Kidney (tissue), 14 donors: Measurements from ENCODE around the gene P2RX1. TPM values are rescaled to one million over a fixed set of nuclear protein-coding genes. Genes with fewer than 3 reads are reported as not detected.

Experiments
- DNase-seq, 5 donors: peaks; one replicate each; pipeline ENCODE4 v3.0.0-alpha.2; 2013 to 2020
- FAIRE-seq: peaks from 2 replicates; lab custom pipeline; 2012; peaks lifted over from hg19 to GRCh38; lab: Jason Lieb, UNC
- H3K27ac ChIP-seq, 2 donors: one replicate each; pipeline ENCODE4 v1.7.0; 2013; ENCODE audit warnings: low read depth in 2 of 2, low read length in 2 of 2, inconsistent platforms in 1 of 2
- H3K27me3 ChIP-seq: one replicate; pipeline ENCODE4 v1.7.1; 2013; ENCODE audit warnings: low read length, inconsistent platforms; ENCODE audit not compliant: control insufficient read depth, insufficient read depth
- H3K36me3 ChIP-seq, 3 donors: one replicate each; pipeline versions ENCODE4 v1.7.0 to v1.7.1; 2013; ENCODE audit warnings: low read length in 3 of 3, control low read depth in 1 of 3, inconsistent platforms in 1 of 3; ENCODE audit not compliant: insufficient read depth in 3 of 3, control insufficient read depth in 2 of 3
- H3K4me1 ChIP-seq, 3 donors: one replicate each; pipeline versions ENCODE4 v1.7.0 to v1.7.1; 2013; ENCODE audit warnings: low read length in 3 of 3, inconsistent platforms in 1 of 3, low read depth in 1 of 3; ENCODE audit not compliant: control insufficient read depth in 2 of 3, insufficient read depth in 2 of 3
- H3K4me3 ChIP-seq, 3 donors: one replicate each; pipeline versions ENCODE4 v1.7.0 to v1.8.1; 2013; ENCODE audit warnings: low read length in 3 of 3, control low read depth in 1 of 3, inconsistent platforms in 1 of 3
- H3K9ac ChIP-seq, 3 donors: one replicate each; pipeline versions ENCODE4 v1.7.0 to v1.7.1; 2013; ENCODE audit warnings: low read length in 3 of 3, control low read depth in 1 of 3, inconsistent platforms in 1 of 3
- H3K9me3 ChIP-seq, 3 donors: one replicate each; pipeline versions ENCODE4 v1.7.0 to v1.7.1; 2013; ENCODE audit warnings: low read length in 3 of 3, control low read depth in 1 of 3, inconsistent platforms in 1 of 3; ENCODE audit not compliant: control insufficient read depth in 2 of 3, insufficient read depth in 1 of 3
- CTCF ChIP-seq: IDR thresholded peaks from 3 replicates; pipeline ENCODE4 v1.5.1; 2012; ENCODE audit warnings: mild to moderate bottlenecking, moderate library complexity, borderline replicate concordance; ENCODE audit not compliant: insufficient read depth; ENCODE audit errors: extremely low read depth
- intact Hi-C: fragments of 100-400 bp; cut with DNase I; formaldehyde crosslinking; loops from one replicate; pipeline ENCODE4 v1.11.1; 2022
- polyA plus RNA-seq: library from polyadenylated mRNA; stranded (reverse); fragments of 350-450 nt; fragmentation: Illumina TruSeq; extraction: RNeasy Lipid Tissue Mini Kit (QIAGEN cat#74804); gene quantifications from one replicate; pipeline ENCODE4 v1.2.3, GENCODE V29; 2014; ENCODE audit warnings: low read depth, low replicate concordance; ENCODE audit not compliant: insufficient read depth
- total RNA-seq: library from RNA; stranded (reverse); fragmentation: NEBNext Ultra II Directional; extraction: Animal tissue kit (Norgen Biotek cat#: 25700); gene quantifications from one replicate; pipeline ENCODE4 v1.2.1, GENCODE V29; 2021
- donor health status: control.
- donor health status: control.
- donor health status: control.
- donor health status: control.
- donor health status: control.
- donor health status: DM: yes; HTN: yes; CAD: no.
- donor health status: Normal renal cell carcinoma (clear cell type).

P2RX1 gene
- total and polyA plus RNA-seq, 2 donors from 2014 or later: 3.1 to 11.2 TPM

DNA sequence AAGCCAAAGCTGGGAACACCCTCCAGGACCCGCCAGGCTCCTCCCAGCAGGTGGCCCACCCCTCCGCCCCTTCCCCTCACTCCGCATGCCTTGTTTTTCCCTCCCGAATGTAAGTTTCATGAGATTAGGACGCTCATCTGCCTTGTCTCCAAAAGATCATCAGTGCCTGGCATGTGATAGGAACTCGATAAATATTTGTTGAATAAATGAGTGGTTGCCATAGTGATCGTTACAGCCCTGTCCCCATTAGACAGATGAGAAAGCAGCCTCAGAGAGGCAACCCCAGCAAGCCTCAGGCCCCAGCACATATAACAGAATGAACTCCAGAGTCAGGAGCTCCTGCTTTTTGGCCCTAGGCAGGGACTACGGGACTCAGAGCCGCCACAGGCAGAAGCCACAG is 28.5 kb downstream of the P2RX1 start:
- H3K27ac ChIP-seq: peak overlapping the region in 1 of 2 donors; percentile 78
- H3K4me3 ChIP-seq: no peak overlapping the region
- H3K9me3 ChIP-seq: no peaks in the 10 kb centered on the region
- H3K36me3 ChIP-seq: no peaks in the 10 kb centered on the region
- TF ChIP-seq CTCF: no peak
- FAIRE-seq: no peak
- H3K27me3 ChIP-seq: peaks cover 4% of the 10 kb centered on the region
- peak overlapping the region in 1 of 3 donors; percentile 30 for H3K9ac ChIP-seq
- no peak for DNase-seq
- intact Hi-C loops: no loop called here
- H3K4me1 ChIP-seq: peaks cover 0 to 24% (median 0%) of the 10 kb centered on the region in 3 donors

GRCh38 chr17:3887394-3887793 is 28.9 kb downstream of the P2RX1 start:
- Histone ChIP-seq H3K27me3 (peaks cover 4% of the 10 kb centered on the region), H3K36me3 (no peaks in the 10 kb centered on the region), H3K9ac (no peak overlapping the region), H3K4me1 (peaks cover 0 to 24% (median 0%) of the 10 kb centered on the region in 3 donors), H3K4me3 (no peak overlapping the region), H3K9me3 (no peaks in the 10 kb centered on the region), H3K27ac (peak overlapping the region in 1 of 2 donors; percentile 78)
- no peak for TF ChIP-seq CTCF
- FAIRE-seq: no peak
- intact Hi-C loops: no loop called here
- no peak for DNase-seq

DNA sequence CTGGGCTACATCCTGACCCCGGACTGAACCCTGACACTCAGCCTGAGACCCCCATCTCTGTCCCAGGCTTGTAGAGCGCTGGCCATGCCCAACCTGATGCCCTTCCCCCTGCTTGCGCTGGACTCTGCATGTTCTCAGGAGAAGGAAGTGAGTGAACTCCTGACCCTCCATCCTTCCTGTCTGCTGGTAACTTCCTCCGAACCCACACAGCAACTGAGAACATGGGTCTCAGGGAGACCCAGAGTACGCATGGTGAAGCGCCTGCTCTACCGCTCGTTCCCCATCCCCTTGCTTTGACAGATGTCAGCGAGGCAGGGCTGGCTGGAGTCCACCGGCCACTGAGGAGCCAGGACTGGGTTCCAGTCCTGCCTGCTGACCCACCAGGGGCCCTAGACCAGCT is 29.5 kb downstream of the P2RX1 start:
- H3K27ac ChIP-seq: peak overlapping the region; percentile 22 to 78
- DNase-seq (peak in 2 of 5 donors; percentile 62 to 78), FAIRE-seq (no peak)
- H3K36me3 ChIP-seq: no peaks in the 10 kb centered on the region
- no peak for TF ChIP-seq CTCF
- intact Hi-C loops: no loop called here
- peaks cover 0 to 20% (median 0%) of the 10 kb centered on the region in 3 donors for H3K4me1 ChIP-seq
- H3K4me3 ChIP-seq: no peak overlapping the region
- peaks cover 4% of the 10 kb centered on the region for H3K27me3 ChIP-seq
- no peak overlapping the region for H3K9ac ChIP-seq
- H3K9me3 ChIP-seq: no peaks in the 10 kb centered on the region

DNA sequence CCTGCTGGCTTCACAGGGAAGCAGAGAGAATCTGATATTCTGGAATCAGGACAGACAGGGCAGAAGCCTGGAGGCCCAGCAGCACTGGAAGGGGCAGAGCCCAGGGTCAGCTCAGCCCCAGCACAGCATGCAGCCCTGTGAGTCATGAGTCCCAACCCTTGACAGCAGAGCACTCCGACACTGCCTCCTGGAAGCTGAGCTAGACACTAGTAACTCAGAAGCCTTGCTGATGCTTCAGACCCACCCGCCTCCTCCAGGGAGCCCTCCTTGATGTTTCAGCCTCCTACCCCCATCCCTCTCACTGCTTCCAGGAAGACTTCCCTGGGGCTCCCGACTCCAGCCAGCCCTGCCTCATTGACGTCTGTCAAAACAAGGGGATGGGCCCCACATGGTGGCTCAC is 30.3 kb downstream of the P2RX1 start:
- intact Hi-C loops: no loop called here
- Histone ChIP-seq H3K9me3 (no peaks in the 10 kb centered on the region), H3K27me3 (peaks cover 2% of the 10 kb centered on the region), H3K4me1 (peaks cover 0 to 15% (median 0%) of the 10 kb centered on the region in 3 donors), H3K9ac (no peak overlapping the region), H3K4me3 (no peak overlapping the region), H3K27ac (no peak overlapping the region), H3K36me3 (no peaks in the 10 kb centered on the region)
- TF ChIP-seq CTCF: no peak
- FAIRE-seq (no peak), DNase-seq (no peak)
